ENCODE measurements around the gene TMEM273.

- TF ChIP-seq CTCF (IDR thresholded peaks at IDR 0.05; ENCODE audit: low read length) (no peak), EZH2 (IDR thresholded peaks at IDR 0.05; ENCODE audit: borderline replicate concordance, low read length) (no peak)
Measured at GRCh38 chr10:49168831-49169500, 19.2 kb downstream of the TMEM273 start.

Data from OCI-LY1 (cell line).